ENCODE results near the gene C13orf46. TPM values are rescaled to one million over a fixed set of nuclear protein-coding genes. Genes with fewer than 3 reads are reported as not detected.
"Not testable (repeated sequence)": the region's sequence is repeated elsewhere in the genome, so short reads cannot be mapped to it uniquely, and the experiment has no call there.

Gene C13orf46
- 10 to 100 TPM; 13.9 to 14.2 TPM for total RNA-seq
- polyA plus RNA-seq: 1 to 10 TPM in 1 of 2 donors, not detected in 1; 1.5 TPM

GRCh38 chr13:113973218-113974164 is at the start of gene C13orf46:
C13orf46 (minus strand) TSS chr13:113974076; CDS start chr13:113973997, 79 bp downstream.
- peaks cover 59% of the 10 kb centered on the region for H3K36me3 ChIP-seq (ENCODE audit: insufficient read depth, low read length)
- H3K9me3 Mint-ChIP-seq: peaks cover 0 to 12% (median 0%) of the 10 kb centered on the region in 8 donors
- peak within 1 kb of the TSS in 3 of 8 donors; percentile 21 to 41 (median 25) for H3K4me3 Mint-ChIP-seq
- H3K4me3 ChIP-seq (ENCODE audit: low read length in 2 of 2): no peak within 1 kb of the TSS
- peak within 1 kb of the TSS in 1 of 7 donors; percentile 88 for H3K27ac Mint-ChIP-seq
- peaks cover 35 to 59% of the 10 kb centered on the region in 2 donors for H3K36me3 Mint-ChIP-seq
- no peaks in the 10 kb centered on the region for H3K27me3 Mint-ChIP-seq
- DNase-seq: no peak
- H3K27ac ChIP-seq (ENCODE audit: low read depth, low read length): no peak within 1 kb of the TSS
- H3K27me3 ChIP-seq (ENCODE audit: insufficient read depth, low read length): no peaks in the 10 kb centered on the region
- POLR2A ChIA-PET (ENCODE audit: partially characterized antibody): no interaction called here
- H3K4me1 ChIP-seq (ENCODE audit: insufficient read depth, low read length): no peaks in the 10 kb centered on the region
- CTCF ChIA-PET (ENCODE audit: partially characterized antibody): no interaction called here
- H3K9me3 ChIP-seq (ENCODE audit: control insufficient read depth in 1 of 2, low read length in 2 of 2): no peaks in the 10 kb centered on the region
- intact Hi-C loops (cut with micrococcal nuclease): loop anchor here (10.0 kb wide), 1 partner anchor 141 kb away; no protein-coding TSS in a partner anchor
- peaks cover 0 to 3% (median 0%) of the 10 kb centered on the region in 4 donors for H3K4me1 Mint-ChIP-seq

GRCh38 chr13:114022876-114023275 is 49.0 kb upstream of the C13orf46 start:
- intact Hi-C loops (cut with micrococcal nuclease): no loop called here

GRCh38 chr13:114022309-114022669 is 48.4 kb upstream of the C13orf46 start:
- Mint-ChIP-seq H3K9me3 (peaks cover 0 to 10% (median 0%) of the 10 kb centered on the region in 8 donors), H3K4me1 (peaks cover 0 to 5% (median 0%) of the 10 kb centered on the region in 4 donors), H3K36me3 (peaks cover 31 to 65% of the 10 kb centered on the region in 2 donors), H3K4me3 (no peak overlapping the region), H3K27ac (no peak overlapping the region), H3K27me3 (no peaks in the 10 kb centered on the region)
- intact Hi-C loops (cut with micrococcal nuclease): no loop called here
- Histone ChIP-seq H3K4me3 (ENCODE audit: low read length in 2 of 2) (no peak overlapping the region), H3K36me3 (ENCODE audit: insufficient read depth, low read length) (peaks cover 92% of the 10 kb centered on the region), H3K4me1 (ENCODE audit: insufficient read depth, low read length) (no peaks in the 10 kb centered on the region), H3K9me3 (ENCODE audit: control insufficient read depth in 1 of 2, low read length in 2 of 2) (no peaks in the 10 kb centered on the region), H3K27me3 (ENCODE audit: insufficient read depth, low read length) (no peaks in the 10 kb centered on the region), H3K27ac (ENCODE audit: low read depth, low read length) (no peak overlapping the region)
- POLR2A ChIA-PET (ENCODE audit: partially characterized antibody): interaction anchor here (0.6 to 0.9 kb wide), 2 partner anchors 73 to 153 kb away, joined by 3 read pairs; no protein-coding TSS in a partner anchor
- CTCF ChIA-PET (ENCODE audit: partially characterized antibody): no interaction called here
- DNase-seq: no peak

More at GRCh38 chr13:114022876-114023275, 49.0 kb upstream of the C13orf46 start:
- H3K9me3 ChIP-seq (ENCODE audit: control insufficient read depth in 1 of 2, low read length in 2 of 2): no peaks in the 10 kb centered on the region
- H3K36me3 ChIP-seq (ENCODE audit: insufficient read depth, low read length): peaks cover 92% of the 10 kb centered on the region
- ChIA-PET POLR2A (ENCODE audit: partially characterized antibody) (no interaction called here), CTCF (ENCODE audit: partially characterized antibody) (no interaction called here)
- no peak overlapping the region for H3K4me3 Mint-ChIP-seq
- peaks cover 0 to 10% (median 0%) of the 10 kb centered on the region in 8 donors for H3K9me3 Mint-ChIP-seq
- peaks cover 0 to 5% (median 0%) of the 10 kb centered on the region in 4 donors for H3K4me1 Mint-ChIP-seq
- peaks cover 36 to 67% of the 10 kb centered on the region in 2 donors for H3K36me3 Mint-ChIP-seq
- peak overlapping the region in 2 of 7 donors; percentile 51 to 53 for H3K27ac Mint-ChIP-seq
- no peak for DNase-seq
- no peaks in the 10 kb centered on the region for H3K4me1 ChIP-seq (ENCODE audit: insufficient read depth, low read length)
- no peak overlapping the region for H3K4me3 ChIP-seq (ENCODE audit: low read length in 2 of 2)
- no peaks in the 10 kb centered on the region for H3K27me3 ChIP-seq (ENCODE audit: insufficient read depth, low read length)
- H3K27ac ChIP-seq (ENCODE audit: low read depth, low read length): no peak overlapping the region
- no peaks in the 10 kb centered on the region for H3K27me3 Mint-ChIP-seq

- CTCF ChIA-PET (ENCODE audit: partially characterized antibody): no interaction called here
Observed at GRCh38 chr13:114021464-114022308, 47.8 kb upstream of the C13orf46 start.

GRCh38 chr13:114020750-114021463 is 47.0 kb upstream of the C13orf46 start:
- Histone ChIP-seq H3K27ac (ENCODE audit: low read depth, low read length) (no peak overlapping the region), H3K4me3 (ENCODE audit: low read length in 2 of 2) (no peak overlapping the region), H3K27me3 (ENCODE audit: insufficient read depth, low read length) (no peaks in the 10 kb centered on the region), H3K4me1 (ENCODE audit: insufficient read depth, low read length) (no peaks in the 10 kb centered on the region), H3K36me3 (ENCODE audit: insufficient read depth, low read length) (peaks cover 92% of the 10 kb centered on the region), H3K9me3 (ENCODE audit: control insufficient read depth in 1 of 2, low read length in 2 of 2) (no peaks in the 10 kb centered on the region)
- DNase-seq: no peak
- peaks cover 0 to 5% (median 0%) of the 10 kb centered on the region in 4 donors for H3K4me1 Mint-ChIP-seq
- ChIA-PET POLR2A (ENCODE audit: partially characterized antibody) (interaction anchor here (0.7 to 0.9 kb wide), 2 partner anchors 74 to 89 kb away, joined by 3 read pairs; no protein-coding TSS in a partner anchor), CTCF (ENCODE audit: partially characterized antibody) (no interaction called here)
- no peak overlapping the region for H3K4me3 Mint-ChIP-seq
- H3K36me3 Mint-ChIP-seq: peaks cover 34 to 64% of the 10 kb centered on the region in 2 donors
- H3K27me3 Mint-ChIP-seq: no peaks in the 10 kb centered on the region
- intact Hi-C loops (cut with micrococcal nuclease): no loop called here
- H3K27ac Mint-ChIP-seq: peak overlapping the region in 5 of 7 donors; percentile 47 to 64 (median 53)
- H3K9me3 Mint-ChIP-seq: peaks cover 0 to 16% (median 0%) of the 10 kb centered on the region in 8 donors

More at GRCh38 chr13:114021464-114022308, 47.8 kb upstream of the C13orf46 start:
- no peaks in the 10 kb centered on the region for H3K27me3 ChIP-seq (ENCODE audit: insufficient read depth, low read length)
- Mint-ChIP-seq H3K9me3 (peaks cover 0 to 14% (median 0%) of the 10 kb centered on the region in 8 donors), H3K27ac (peak overlapping the region in 2 of 7 donors; percentile 47 to 55), H3K4me3 (peak overlapping the region in 2 of 8 donors; percentile 21 to 31), H3K4me1 (peaks cover 0 to 5% (median 0%) of the 10 kb centered on the region in 4 donors), H3K27me3 (no peaks in the 10 kb centered on the region), H3K36me3 (peaks cover 29 to 64% of the 10 kb centered on the region in 2 donors)
- intact Hi-C loops (cut with micrococcal nuclease): no loop called here
- POLR2A ChIA-PET (ENCODE audit: partially characterized antibody): interaction anchor here (0.6 to 0.9 kb wide), 2 partner anchors 74 to 154 kb away, joined by 3 read pairs; no protein-coding TSS in a partner anchor
- no peaks in the 10 kb centered on the region for H3K4me1 ChIP-seq (ENCODE audit: insufficient read depth, low read length)
- no peaks in the 10 kb centered on the region for H3K9me3 ChIP-seq (ENCODE audit: control insufficient read depth in 1 of 2, low read length in 2 of 2)
- H3K4me3 ChIP-seq (ENCODE audit: low read length in 2 of 2): no peak overlapping the region
- DNase-seq: no peak
- no peak overlapping the region for H3K27ac ChIP-seq (ENCODE audit: low read depth, low read length)
- H3K36me3 ChIP-seq (ENCODE audit: insufficient read depth, low read length): peaks cover 92% of the 10 kb centered on the region

GRCh38 chr13:114020134-114020533 is 46.3 kb upstream of the C13orf46 start:
- H3K27me3 Mint-ChIP-seq; H3K27ac ChIP-seq (ENCODE audit: low read depth, low read length); H3K27me3 ChIP-seq (ENCODE audit: insufficient read depth, low read length); H3K4me1 Mint-ChIP-seq; H3K4me3 ChIP-seq (ENCODE audit: low read length in 2 of 2); CTCF ChIA-PET (ENCODE audit: partially characterized antibody); H3K4me1 ChIP-seq (ENCODE audit: insufficient read depth, low read length); H3K9me3 ChIP-seq (ENCODE audit: control insufficient read depth in 1 of 2, low read length in 2 of 2); DNase-seq; H3K4me3 Mint-ChIP-seq; intact Hi-C loops (cut with micrococcal nuclease): not testable (repeated sequence)
- H3K36me3 ChIP-seq (ENCODE audit: insufficient read depth, low read length): peaks cover 92% of the 10 kb centered on the region
- Mint-ChIP-seq H3K9me3 (peaks cover 0 to 16% (median 0%) of the 10 kb centered on the region in 8 donors), H3K36me3 (peaks cover 38 to 60% of the 10 kb centered on the region in 2 donors), H3K27ac (peak overlapping the region in 4 of 7 donors; percentile 10 to 64 (median 48))
- POLR2A ChIA-PET (ENCODE audit: partially characterized antibody): interaction anchor here (0.7 kb wide), 1 partner anchor 90 kb away, joined by 3 read pairs; no protein-coding TSS in a partner anchor
